Transverse colon (tissue), 4 donors: ENCODE results near the gene GPATCH11. TPM values are rescaled to one million over a fixed set of nuclear protein-coding genes. Genes with fewer than 3 reads are reported as not detected.

Source experiments
- DNase-seq: peaks from one replicate; pipeline ENCODE4 v3.0.0-alpha.2; 2019
- H3K27ac ChIP-seq, 4 donors: fragments of 200-600 bp; sonication (generic); 2 replicates each; pipeline ENCODE4 v1.5.1; 2016 to 2018; ENCODE audit warnings: inconsistent platforms in 4 of 4
- H3K27me3 ChIP-seq: fragments of 200-600 bp; sonication (generic); 2 replicates; pipeline ENCODE4 v1.5.1; 2017; ENCODE audit warnings: inconsistent platforms
- H3K36me3 ChIP-seq, 4 donors: fragments of 200-600 bp; sonication (generic); 2 replicates each; pipeline ENCODE4 v1.5.1; 2017 to 2019; ENCODE audit warnings: inconsistent platforms in 4 of 4
- H3K4me1 ChIP-seq, 4 donors: fragments of 200-600 bp; sonication (generic); 2 replicates each; pipeline ENCODE4 v1.5.1; 2017 to 2020; ENCODE audit warnings: inconsistent platforms in 4 of 4
- H3K4me3 ChIP-seq, 4 donors: fragments of 200-600 bp; sonication (generic); 1 replicate in 1 of 4; 2 replicates in 3 of 4; pipeline versions ENCODE4 v1.5.1 to v1.6.1; 2017 to 2019; ENCODE audit warnings: inconsistent platforms in 4 of 4
- H3K9me3 ChIP-seq, 2 donors: fragments of 200-600 bp; sonication (generic); 2 replicates each; pipeline ENCODE4 v1.5.1; 2017 to 2019; ENCODE audit warnings: inconsistent platforms in 2 of 2
- CTCF ChIP-seq, 5 experiments: fragments of 200-600 bp in 3 of 5; fragments of 450-650 bp in 2 of 5; sonication (generic) in 3 of 5; IDR thresholded peaks; 1 replicate in 2 of 5; 2 replicates in 3 of 5; pipeline ENCODE4 v1.5.1; 2016 to 2017; ENCODE audit warnings: antibody characterized with exemption in 5 of 5, inconsistent platforms in 3 of 5, mild to moderate bottlenecking in 2 of 5, moderate library complexity in 1 of 5
- EP300 ChIP-seq: sonication (generic); formaldehyde crosslinking; IDR thresholded peaks from one replicate; pipeline ENCODE4 v1.6.1; 2017; ENCODE audit warnings: antibody characterized with exemption, low read depth
- POLR2A ChIP-seq: fragments of 450-650 bp; IDR thresholded peaks from one replicate; pipeline ENCODE4 v1.6.1; 2016; ENCODE audit warnings: antibody characterized with exemption, mild to moderate bottlenecking, moderate library complexity
- POLR2AphosphoS5 ChIP-seq, 3 donors: sonication (generic); formaldehyde crosslinking; IDR thresholded peaks; one replicate each; pipeline ENCODE4 v1.6.1; 2016; ENCODE audit warnings: antibody characterized with exemption in 3 of 3
- WGBS, 2 donors: methylation state at CpG; one replicate each; pipeline ENCODE4 v1.1.5; 2018; ENCODE audit warnings: low coverage in 1 of 2; 5-methylcytosine and 5-hydroxymethylcytosine counted together
- in situ Hi-C, 4 donors: fragments of 200-750 bp; cut with MboI; loops; one replicate each; pipeline versions ENCODE4 v1.15.0 to v1.15.1; 2017; ENCODE audit warnings: low sequenced_read_pairs in 3 of 4, low pct_ligation_motif_present in 1 of 4, low pct_unique_long_range_greater_than_20kb in 1 of 4
- intact Hi-C: fragments of 100-400 bp; cut with DNase I; formaldehyde crosslinking; loops from one replicate; pipeline ENCODE4 v1.15.1; 2023; ENCODE audit warnings: low total_unique reads
- total RNA-seq, 4 donors: library from RNA; depleted of rRNA; stranded (reverse); fragments of >200 nt; gene quantifications; one replicate each; pipeline ENCODE4 v1.1.0, GENCODE V29; 2016

GPATCH11 gene
- total RNA-seq, 4 donors from 2014 or later, result 0.20 to 7.9 (median 5.7) TPM

GRCh38 chr2:37117566-37117965 lies 33.2 kb downstream of the GPATCH11 start:
- WGBS, 2 donors, result 81 to 100% methylated on average over 1 of the region's 1 CpG
- no peaks in the 10 kb centered on the region for H3K4me1 ChIP-seq
- no peak overlapping the region for H3K4me3 ChIP-seq
- H3K36me3 ChIP-seq, result peaks cover 0 to 50% (median 11%) of the 10 kb centered on the region in 4 donors
- TF ChIP-seq EP300, result no peak
- TF ChIP-seq CTCF (IDR thresholded peaks at IDR 0.05), result no peak
- TF ChIP-seq POLR2AphosphoS5 (IDR thresholded peaks at IDR 0.05), result no peak
- no peak for TF ChIP-seq POLR2A
- intact Hi-C loops (no loop called here), in situ Hi-C loops (no loop called here)
- no peaks in the 10 kb centered on the region for H3K27me3 ChIP-seq
- H3K9me3 ChIP-seq, result no peaks in the 10 kb centered on the region
- DNase-seq, result no peak
- H3K27ac ChIP-seq, result no peak overlapping the region

GRCh38 chr2:37119157-37119556 lies 34.8 kb downstream of the GPATCH11 start:
- no peaks in the 10 kb centered on the region for H3K27me3 ChIP-seq
- peaks cover 0 to 48% (median 11%) of the 10 kb centered on the region in 4 donors for H3K36me3 ChIP-seq
- intact Hi-C loops, result no loop called here
- in situ Hi-C loops, result no loop called here
- no peak overlapping the region for H3K27ac ChIP-seq
- no peaks in the 10 kb centered on the region for H3K4me1 ChIP-seq
- DNase-seq, result no peak
- no peak overlapping the region for H3K4me3 ChIP-seq
- 93 to 100% methylated on average over 4 to 5 of the region's 5 CpGs for WGBS, 2 donors
- H3K9me3 ChIP-seq, result no peaks in the 10 kb centered on the region
- TF ChIP-seq POLR2A, result no peak
- no peak for TF ChIP-seq POLR2AphosphoS5 (IDR thresholded peaks at IDR 0.05)
- no peak for TF ChIP-seq CTCF (IDR thresholded peaks at IDR 0.05)
- no peak for TF ChIP-seq EP300

- H3K9me3 ChIP-seq, result no peaks in the 10 kb centered on the region
- H3K27me3 ChIP-seq, result no peaks in the 10 kb centered on the region
- intact Hi-C loops, result no loop called here
- H3K4me1 ChIP-seq, result no peaks in the 10 kb centered on the region
- peaks cover 0 to 36% (median 7%) of the 10 kb centered on the region in 4 donors for H3K36me3 ChIP-seq
- no peak for TF ChIP-seq CTCF (IDR thresholded peaks at IDR 0.05)
- TF ChIP-seq POLR2A, result no peak
- TF ChIP-seq EP300, result no peak
- no peak for TF ChIP-seq POLR2AphosphoS5 (IDR thresholded peaks at IDR 0.05)
- H3K27ac ChIP-seq, result no peak overlapping the region
- in situ Hi-C loops, result no loop called here
- DNase-seq, result no peak
- 83 to 98% methylated on average over 1 to 2 of the region's 2 CpGs for WGBS, 2 donors
- H3K4me3 ChIP-seq, result no peak overlapping the region
Measured at GRCh38 chr2:37125416-37125815, 41.1 kb downstream of the GPATCH11 start.

GRCh38 chr2:37132914-37133313 lies 48.6 kb downstream of the GPATCH11 start:
- no peak overlapping the region for H3K4me3 ChIP-seq
- in situ Hi-C loops, result no loop called here
- DNase-seq, result no peak
- intact Hi-C loops, result no loop called here
- no peak overlapping the region for H3K27ac ChIP-seq
- H3K4me1 ChIP-seq, result no peaks in the 10 kb centered on the region
- no peaks in the 10 kb centered on the region for H3K27me3 ChIP-seq
- H3K9me3 ChIP-seq, result no peaks in the 10 kb centered on the region
- WGBS, 2 donors, result 96 to 97% methylated on average over 5 to 6 of the region's 6 CpGs
- H3K36me3 ChIP-seq, result peaks cover 0 to 63% (median 26%) of the 10 kb centered on the region in 4 donors
- TF ChIP-seq CTCF (IDR thresholded peaks at IDR 0.05), result no peak
- no peak for TF ChIP-seq POLR2AphosphoS5 (IDR thresholded peaks at IDR 0.05)
- no peak for TF ChIP-seq EP300
- no peak for TF ChIP-seq POLR2A
